K562 (cell line): ENCODE results near the gene GADL1. TPM values are rescaled to one million over a fixed set of nuclear protein-coding genes. Genes with fewer than 3 reads are reported as not detected.

Experiments used
- ATAC-seq: fragments of 200-7000 bp; cut with Tn5 transposase; 3 replicates; pipeline ENCODE4 v1.9.1; 2020; ENCODE audit warnings: moderate library complexity
- BruUV-seq: library from RNA; stranded (reverse); fragments of 400-500 nt; replicated peaks from 2 replicates; lab custom pipeline; 2021; lab: Mats Ljungman, UMichigan
- CTCF ChIA-PET: fragments of 300-600 bp; formaldehyde crosslinking; extraction: SDS; loops from one replicate; lab custom pipeline; 2021; ENCODE audit warnings: low intra/inter-chr PET ratio; lab: Yijun Ruan, JAX
- POLR2A ChIA-PET: fragments of 300-600, 350-650 bp; sonication (Branson Sonifier 250); formaldehyde crosslinking; extraction: SDS; loops from one replicate; lab custom pipeline; 2021; ENCODE audit warnings: antibody characterized with exemption, inconsistent platforms; lab: Yijun Ruan, JAX
- DNase-seq, 4 experiments: peaks; one replicate each; pipeline versions ENCODE4 v3.0.0 to v3.0.0-alpha.2; 2011 to 2018; ENCODE audit warnings: low spot score in 3 of 4, mixed read lengths in 3 of 4; ENCODE audit errors: extremely low read depth in 1 of 4
- FAIRE-seq: peaks from 2 replicates; lab custom pipeline; 2011; peaks lifted over from hg19 to GRCh38; lab: Jason Lieb, UNC
- H2AFZ ChIP-seq: 2 replicates; pipeline ENCODE4 v1.6.0; 2011; ENCODE audit warnings: low read depth, low read length, control low read depth, inconsistent platforms
- H3K27ac ChIP-seq: fragments of 200-600 bp; 3 replicates; pipeline ENCODE4 v1.8.0; 2011; ENCODE audit warnings: low read depth, mild to moderate bottlenecking, control low read depth, inconsistent platforms, low read length, moderate library complexity, mixed read lengths; ENCODE audit errors: extremely low read depth
- H3K27me3 ChIP-seq, 2 experiments: fragments of 300-600 bp in 1 of 2; 2 replicates in 1 of 2; 3 replicates in 1 of 2; pipeline versions ENCODE4 v1.6.0 to v1.8.0; 2011; ENCODE audit warnings: inconsistent platforms in 2 of 2, low read length in 2 of 2, mild to moderate bottlenecking in 1 of 2, mixed read lengths in 1 of 2, moderate library complexity in 1 of 2; ENCODE audit not compliant: control insufficient read depth in 2 of 2, insufficient read depth in 2 of 2
- H3K36me3 ChIP-seq: fragments of 300-600 bp; 3 replicates; pipeline ENCODE4 v1.8.0; 2011; ENCODE audit warnings: mild to moderate bottlenecking, low read length, inconsistent platforms; ENCODE audit not compliant: control insufficient read depth, insufficient read depth
- H3K4me1 ChIP-seq, 2 experiments: fragments of 200-600 bp in 1 of 2; replicated peaks in 1 of 2; 2 replicates in 1 of 2; 3 replicates in 1 of 2; pipeline versions ENCODE4 v1.5.1 to v1.8.0; 2011; ENCODE audit warnings: inconsistent platforms in 2 of 2, low read length in 2 of 2, mild to moderate bottlenecking in 1 of 2, mixed read lengths in 1 of 2, moderate library complexity in 1 of 2; ENCODE audit not compliant: control insufficient read depth in 2 of 2, insufficient read depth in 2 of 2
- H3K4me2 ChIP-seq: 2 replicates; pipeline ENCODE4 v1.6.1; 2011; ENCODE audit warnings: low read length, control low read depth, inconsistent platforms, mixed read lengths; ENCODE audit not compliant: insufficient read depth
- H3K4me3 ChIP-seq: fragments of 200-600 bp; sonication (generic), shearing (Covaris generic); 2 replicates; pipeline ENCODE4 v1.5.1; 2016; ENCODE audit warnings: control low read depth, inconsistent platforms
- H3K79me2 ChIP-seq: fragments of 200-600 bp; 3 replicates; pipeline ENCODE4 v1.8.0; 2011; ENCODE audit warnings: low read length, inconsistent platforms; ENCODE audit not compliant: control insufficient read depth, insufficient read depth
- H3K9ac ChIP-seq, 2 experiments: 2 replicates each; pipeline versions ENCODE4 v1.6.0 to v1.6.1; 2011; ENCODE audit warnings: low read depth in 2 of 2, low read length in 2 of 2, control low read depth in 1 of 2, inconsistent platforms in 1 of 2, mild to moderate bottlenecking in 1 of 2, mixed read lengths in 1 of 2; ENCODE audit not compliant: insufficient read depth in 1 of 2
- H3K9me1 ChIP-seq: one replicate; pipeline ENCODE4 v1.6.0; 2011; ENCODE audit warnings: inconsistent platforms, mild to moderate bottlenecking, low read length, moderate library complexity; ENCODE audit not compliant: control insufficient read depth, insufficient read depth
- H3K9me3 ChIP-seq: replicated peaks from 2 replicates; pipeline ENCODE4 v1.5.1; 2011; ENCODE audit warnings: low read depth, low read length, inconsistent platforms; ENCODE audit not compliant: control insufficient read depth, insufficient read depth
- H4K20me1 ChIP-seq: replicated peaks from 2 replicates; pipeline ENCODE4 v1.6.1; 2011; ENCODE audit warnings: low read length, inconsistent platforms, mixed read lengths; ENCODE audit not compliant: control insufficient read depth, insufficient read depth
- ADNP ChIP-seq: fragments of 200-800 bp; sonication (Bioruptor generic); IDR thresholded peaks from 2 replicates; pipeline ENCODE4 v1.6.1; 2016; ENCODE audit warnings: missing genetic modification characterization, missing compliant biosample characterization
- CEBPB ChIP-seq: fragments of 450-650 bp; IDR thresholded peaks from 2 replicates; pipeline ENCODE4 v1.6.1; 2016; ENCODE audit warnings: missing genetic modification characterization, missing compliant biosample characterization
- ETV6 ChIP-seq, 3 experiments: fragments of 150-350 bp in 1 of 3; sonication (generic) in 1 of 3; formaldehyde crosslinking in 1 of 3; IDR thresholded peaks; 2 replicates each; pipeline versions ENCODE4 v1.6.1 to v1.8.0; 2014 to 2022; ENCODE audit warnings: borderline replicate concordance in 2 of 3, low read depth in 2 of 3, antibody characterized with exemption in 1 of 3, low read length in 1 of 3, mild to moderate bottlenecking in 1 of 3, missing genetic modification reagents in 1 of 3
- GATA2 ChIP-seq: sonication (generic); formaldehyde crosslinking; IDR thresholded peaks from 2 replicates; pipeline ENCODE4 v1.4.0; 2020; ENCODE audit warnings: mild to moderate bottlenecking, missing genetic modification reagents
- RFX1 ChIP-seq: fragments of 450-650 bp; IDR thresholded peaks from 2 replicates; pipeline ENCODE4 v1.6.1; 2016; ENCODE audit warnings: mild to moderate bottlenecking, moderate library complexity
- ZBTB1 ChIP-seq: sonication (generic); formaldehyde crosslinking; IDR thresholded peaks from 2 replicates; pipeline ENCODE4 v1.8.1; 2023; ENCODE audit warnings: missing genetic modification reagents, low read depth, mild to moderate bottlenecking, borderline replicate concordance
- ZBTB34 ChIP-seq: fragments of 250-450 bp; sonication (Bioruptor Pico); IDR thresholded peaks from 2 replicates; pipeline ENCODE4 v1.8.0; 2021; ENCODE audit warnings: mild to moderate bottlenecking, moderate library complexity
- ZKSCAN3 ChIP-seq: fragments of 250-450 bp; sonication (Bioruptor Pico); IDR thresholded peaks from 2 replicates; pipeline ENCODE4 v1.4.0; 2020
- ZMIZ1 ChIP-seq, 2 experiments: fragments of 150-350 bp in 1 of 2; IDR thresholded peaks; 2 replicates each; pipeline ENCODE4 v1.6.1; 2012 to 2016; ENCODE audit warnings: low read depth in 2 of 2, low read length in 2 of 2, mild to moderate bottlenecking in 1 of 2, moderate library complexity in 1 of 2
- ZNF263 ChIP-seq: sonication (generic); formaldehyde crosslinking; IDR thresholded peaks from 2 replicates; pipeline ENCODE4 v1.8.0; 2022; ENCODE audit warnings: mild to moderate bottlenecking, missing genetic modification reagents, borderline replicate concordance
- ZNF444 ChIP-seq: fragments of 250-450 bp; sonication (Bioruptor Pico); IDR thresholded peaks from 2 replicates; pipeline ENCODE4 v1.4.0; 2020; ENCODE audit warnings: mild to moderate bottlenecking, moderate library complexity
- WGBS: fragments of 100-300 bp; shearing (Covaris generic); methylation state at CpG from one replicate; pipeline ENCODE4 v1.1.6; 2016; ENCODE audit warnings: low coverage, mixed read lengths; ENCODE audit not compliant: insufficient coverage; ENCODE audit errors: missing lambda C conversion rate; 5-methylcytosine and 5-hydroxymethylcytosine counted together
- in situ Hi-C: fragments of 300-500 bp; cut with MboI; formaldehyde crosslinking; loops from 4 replicates; pipeline ENCODE4 v1.15.0; 2018; ENCODE audit warnings: inconsistent platforms, mixed read lengths
- intact Hi-C: fragments of 100-400 bp; cut with micrococcal nuclease; formaldehyde crosslinking; loops from 2 replicates; pipeline ENCODE4 v1.14.2; 2022
- polyA plus RNA-seq, 8 experiments: library from polyadenylated mRNA; depleted of rRNA in 4 of 8; stranded (reverse) in 5 of 8; unstranded in 3 of 8; fragments of >200 nt; fragmentation: Nextera tagmentation in 2 of 8; fragmentation: Illumina TruSeq in 1 of 8; extraction: Ambion mirVana in 2 of 8; extraction: Trizol in 1 of 8; gene quantifications; 2 replicates each; pipeline versions ENCODE4 v1.2.1 to v1.2.3, GENCODE V29; 2011 to 2014; ENCODE audit warnings: inconsistent platforms in 1 of 8, missing spikeins in 1 of 8
- total RNA-seq, 7 experiments: library from RNA; depleted of rRNA in 6 of 7; stranded (reverse); fragments of >200 nt in 6 of 7; fragmentation: Illumina TruSeq in 2 of 7; extraction: Trizol in 2 of 7; gene quantifications; 2 replicates each; pipeline versions ENCODE4 v1.2.1 to v1.2.3, GENCODE V29; 2011 to 2021; ENCODE audit warnings: low replicate concordance in 1 of 7

Gene GADL1
- total and polyA plus RNA-seq, 9 of the 15 experiments (the other 6 are each of a cell fraction or from before 2014, with no cell fraction given) = 0.07 TPM; not detected in 8

GRCh38 chr3:30848087-30848779, 46.2 kb downstream of the GADL1 start:
- intact Hi-C loops (no loop called here), in situ Hi-C loops (no loop called here)
- no peak overlapping the region for H3K27ac ChIP-seq
- CTCF ChIA-PET = no interaction called here
- 0 out of 2 replicates have a peak, but pooled peaks cover 2% of the 10 kb centered on the region for H3K9me3 ChIP-seq
- no peaks in the 10 kb centered on the region for H3K79me2 ChIP-seq
- DNase-seq = no peak
- H3K4me3 ChIP-seq = no peak overlapping the region
- no peak overlapping the region for H2AFZ ChIP-seq
- TF ChIP-seq RFX1 = no peak
- no peak for TF ChIP-seq ZMIZ1 (IDR thresholded peaks at IDR 0.05; ENCODE audit: low read depth in 2 of 2, low read length in 2 of 2)
- TF ChIP-seq CEBPB (tag) = no peak
- no peak for TF ChIP-seq ETV6 (IDR thresholded peaks at IDR 0.05; ENCODE audit: borderline replicate concordance in 1 of 2, low read depth in 2 of 2, low read length in 1 of 2)
- TF ChIP-seq ETV6 (CRISPR knock-in tag; IDR thresholded peaks at IDR 0.05; ENCODE audit: borderline replicate concordance) = no peak
- TF ChIP-seq GATA2 (CRISPR knock-in tag) = no peak
- TF ChIP-seq ZBTB34 = no peak
- no peak for TF ChIP-seq ZNF263
- TF ChIP-seq ZNF444 (CRISPR knock-in tag) = no peak
- no peak for TF ChIP-seq ADNP (tag)
- TF ChIP-seq ZBTB1 (CRISPR knock-in tag) = no peak
- TF ChIP-seq ZKSCAN3 (CRISPR knock-in tag) = no peak
- no peak overlapping the region for H3K9ac ChIP-seq
- BruUV-seq = no TSS peak
- no peaks in the 10 kb centered on the region for H3K36me3 ChIP-seq
- WGBS = 0% methylated on average over 3 of the region's 3 CpGs
- no peak for FAIRE-seq
- no peaks in the 10 kb centered on the region for H3K27me3 ChIP-seq
- no peak for ATAC-seq
- no peaks in the 10 kb centered on the region for H4K20me1 ChIP-seq
- H3K4me1 ChIP-seq = no peaks in the 10 kb centered on the region
- no peaks in the 10 kb centered on the region for H3K9me1 ChIP-seq
- H3K4me2 ChIP-seq = no peak overlapping the region
- POLR2A ChIA-PET = interaction anchor here (0.7 to 0.8 kb wide), 2 partner anchors 13 to 432 kb away, joined by 3 to 4 read pairs; no protein-coding TSS in a partner anchor
